LNCAP (cell line): Measurements from ENCODE around the gene MYH9.

ENCODE experiments used
- CTCF ChIP-seq: fragments of 450-650 bp; IDR thresholded peaks from 2 replicates; pipeline ENCODE4 v1.5.1; 2017; ENCODE audit warnings: mild to moderate bottlenecking

The MYH9 gene

GRCh38 chr22:36417281-36417686 lies 29.5 kb upstream of the MYH9 start:
- no peak for TF ChIP-seq CTCF

- no peak for TF ChIP-seq CTCF
Observed at GRCh38 chr22:36415415-36416168, 27.8 kb upstream of the MYH9 start.

GRCh38 chr22:36413022-36413775 lies 25.4 kb upstream of the MYH9 start:
- no peak for TF ChIP-seq CTCF

GRCh38 chr22:36411589-36412258 lies 24.0 kb upstream of the MYH9 start:
- TF ChIP-seq CTCF = no peak

GRCh38 chr22:36409911-36410756 lies 22.4 kb upstream of the MYH9 start:
- no peak for TF ChIP-seq CTCF

- TF ChIP-seq CTCF = no peak
Observed at GRCh38 chr22:36409056-36409455, 21.3 kb upstream of the MYH9 start.

- no peak for TF ChIP-seq CTCF
Observed at GRCh38 chr22:36406721-36407120, 19.0 kb upstream of the MYH9 start.
